Caki2 (cell line): ENCODE data around the gene ACAD11. TPM values are rescaled to one million over a fixed set of nuclear protein-coding genes. Genes with fewer than 3 reads are reported as not detected.

Source experiments
- DNase-seq: peaks from one replicate; pipeline ENCODE4 v3.0.0-alpha.2; 2015; ENCODE audit warnings: low read depth
- in situ Hi-C: cut with HindIII; loops from 2 replicates; pipeline ENCODE4 v1.10.0; 2016; ENCODE audit warnings: low sequenced_read_pairs, low pct_unique_long_range_greater_than_20kb, mixed read lengths
- total RNA-seq: library from RNA; depleted of rRNA; stranded (reverse); fragments of >200 nt; shearing (Covaris generic); gene quantifications from 2 replicates; pipeline ENCODE4 v1.2.3, GENCODE V29; 2014; ENCODE audit warnings: low replicate concordance; rRNA removed

The ACAD11 gene
- total RNA-seq, result 6.0 and 9.9 TPM in 2 replicates

GRCh38 chr3:132659365-132660051 is at the start of gene ACAD11:
Gene ACAD11, minus strand, starts transcription at chr3:132659809. Its CDS starts 58 bp downstream, at chr3:132659751.
- in situ Hi-C loops, result no loop called here
- DNase-seq, result peak; percentile 82

GRCh38 chr3:132703733-132704132 is 44.1 kb upstream of the ACAD11 start:
- in situ Hi-C loops, result no loop called here
- DNase-seq, result no peak

GRCh38 chr3:132695422-132695821 is 35.8 kb upstream of the ACAD11 start:
- in situ Hi-C loops, result no loop called here
- no peak for DNase-seq

- no peak for DNase-seq
- in situ Hi-C loops, result no loop called here
Observed at GRCh38 chr3:132694991-132695390, 35.4 kb upstream of the ACAD11 start.

- DNase-seq, result no peak
- in situ Hi-C loops, result no loop called here
Observed at GRCh38 chr3:132690040-132690439, 30.4 kb upstream of the ACAD11 start.

- in situ Hi-C loops, result no loop called here
- DNase-seq, result no peak
Observed at GRCh38 chr3:132682201-132682600, 22.6 kb upstream of the ACAD11 start.

GRCh38 chr3:132681421-132681820 is 21.8 kb upstream of the ACAD11 start:
- DNase-seq, result no peak
- in situ Hi-C loops, result no loop called here

- DNase-seq, result no peak
- in situ Hi-C loops, result no loop called here
Observed at GRCh38 chr3:132679911-132680310, 20.3 kb upstream of the ACAD11 start.

- no peak for DNase-seq
- in situ Hi-C loops, result no loop called here
Observed at GRCh38 chr3:132675408-132675807, 15.8 kb upstream of the ACAD11 start.

GRCh38 chr3:132669256-132669777 is 9.7 kb upstream of the ACAD11 start:
- in situ Hi-C loops, result no loop called here

GRCh38 chr3:132665230-132665745 is 5.7 kb upstream of the ACAD11 start:
- DNase-seq, result no peak
- in situ Hi-C loops, result no loop called here

More at GRCh38 chr3:132669256-132669777, 9.7 kb upstream of the ACAD11 start:
- DNase-seq, result no peak

GRCh38 chr3:132662212-132662611 is 2.6 kb upstream of the ACAD11 start:
- DNase-seq, result no peak
- in situ Hi-C loops, result no loop called here

GRCh38 chr3:132661101-132661500 is 1.5 kb upstream of the ACAD11 start:
- no peak for DNase-seq
- in situ Hi-C loops, result no loop called here

GRCh38 chr3:132660811-132661070 is 1.1 kb upstream of the ACAD11 start:
- DNase-seq, result no peak
- in situ Hi-C loops, result no loop called here

GRCh38 chr3:132660052-132660810 is 622 bp upstream of the ACAD11 start, which contains the start of gene UBA5:
Gene UBA5, plus strand, starts transcription at chr3:132660329. Its CDS starts 209 bp downstream, at chr3:132660538.
- in situ Hi-C loops, result no loop called here
- peak; percentile 76 for DNase-seq

- no peak for DNase-seq
- in situ Hi-C loops, result no loop called here
Observed at GRCh38 chr3:132659000-132659364, 627 bp downstream of the ACAD11 start.

GRCh38 chr3:132657869-132658747 is 1.5 kb downstream of the ACAD11 start:
- in situ Hi-C loops, result no loop called here
- DNase-seq, result no peak

- in situ Hi-C loops, result no loop called here
- DNase-seq, result no peak
Observed at GRCh38 chr3:132655471-132655870, 4.1 kb downstream of the ACAD11 start.
